ENCODE results near the gene STEAP1. TPM values are rescaled to one million over a fixed set of nuclear protein-coding genes. Genes with fewer than 3 reads are reported as not detected.
"Not testable (repeated sequence)": the region's sequence is repeated elsewhere in the genome, so short reads cannot be mapped to it uniquely, and the experiment has no call there.

STEAP1 gene
- total RNA-seq, 4 donors from 2014 or later = 2.9 to 14.6 (median 8.8) TPM

DNA sequence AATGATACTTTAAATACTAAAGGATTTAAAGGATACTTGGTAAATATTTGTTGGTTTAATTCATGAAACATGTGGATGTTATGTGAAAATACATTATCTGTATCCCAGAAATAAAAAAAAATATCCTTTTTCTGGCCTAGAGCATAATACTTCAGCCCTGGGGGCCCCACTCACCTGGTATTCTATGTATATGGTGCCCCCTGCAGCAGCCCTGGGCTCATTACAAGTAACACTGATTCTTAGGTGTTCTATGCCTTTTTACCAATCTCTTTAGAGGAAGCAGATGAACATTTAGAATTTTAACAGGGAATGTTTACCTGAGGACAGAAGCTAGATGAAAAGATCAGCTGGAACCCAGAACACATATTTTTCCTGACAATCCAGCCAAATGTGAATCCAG lies 4.8 kb upstream of the STEAP1 start:
- intact Hi-C loops (cut with DNase I); H3K27me3 ChIP-seq; H3K36me3 ChIP-seq; H3K4me3 ChIP-seq; H3K27ac ChIP-seq (replicated peaks in 1 of 4); H3K4me1 ChIP-seq; H3K9me3 ChIP-seq; DNase-seq (ENCODE audit: extremely low spot score): not testable (repeated sequence)
- TF ChIP-seq, protein P1, sequence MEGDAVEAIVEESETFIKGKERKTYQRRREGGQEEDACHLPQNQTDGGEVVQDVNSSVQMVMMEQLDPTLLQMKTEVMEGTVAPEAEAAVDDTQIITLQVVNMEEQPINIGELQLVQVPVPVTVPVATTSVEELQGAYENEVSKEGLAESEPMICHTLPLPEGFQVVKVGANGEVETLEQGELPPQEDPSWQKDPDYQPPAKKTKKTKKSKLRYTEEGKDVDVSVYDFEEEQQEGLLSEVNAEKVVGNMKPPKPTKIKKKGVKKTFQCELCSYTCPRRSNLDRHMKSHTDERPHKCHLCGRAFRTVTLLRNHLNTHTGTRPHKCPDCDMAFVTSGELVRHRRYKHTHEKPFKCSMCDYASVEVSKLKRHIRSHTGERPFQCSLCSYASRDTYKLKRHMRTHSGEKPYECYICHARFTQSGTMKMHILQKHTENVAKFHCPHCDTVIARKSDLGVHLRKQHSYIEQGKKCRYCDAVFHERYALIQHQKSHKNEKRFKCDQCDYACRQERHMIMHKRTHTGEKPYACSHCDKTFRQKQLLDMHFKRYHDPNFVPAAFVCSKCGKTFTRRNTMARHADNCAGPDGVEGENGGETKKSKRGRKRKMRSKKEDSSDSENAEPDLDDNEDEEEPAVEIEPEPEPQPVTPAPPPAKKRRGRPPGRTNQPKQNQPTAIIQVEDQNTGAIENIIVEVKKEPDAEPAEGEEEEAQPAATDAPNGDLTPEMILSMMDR (IDR thresholded peaks at IDR 0.05) = peak in 1 of 3 experiments; percentile 36

DNA sequence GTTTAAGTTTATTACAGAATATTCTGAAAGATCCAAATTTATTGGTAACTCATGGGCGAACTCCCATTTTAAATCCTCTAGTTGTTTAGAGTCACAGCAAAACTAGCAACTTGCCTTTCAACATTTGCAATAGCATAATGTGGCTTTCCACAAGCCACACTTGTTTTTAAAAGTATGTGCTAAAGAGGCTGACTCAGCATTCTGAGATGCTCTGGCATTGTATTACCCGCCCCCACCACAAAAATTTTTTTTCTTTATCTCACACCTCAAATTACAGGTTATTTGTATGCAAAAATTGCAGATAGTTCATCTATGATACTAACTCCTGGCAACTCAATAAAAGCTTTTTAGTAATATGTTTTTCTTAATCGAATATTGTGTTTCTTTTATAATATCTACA lies 2.4 kb upstream of the STEAP1 start:
- H3K9me3 ChIP-seq; H3K36me3 ChIP-seq; DNase-seq (ENCODE audit: extremely low spot score); H3K27ac ChIP-seq (replicated peaks in 1 of 4); H3K27me3 ChIP-seq; H3K4me3 ChIP-seq: not testable (repeated sequence)
- H3K4me1 ChIP-seq = peaks cover 5 to 11% (median 8%) of the 10 kb centered on the region in 4 donors
- WGBS = 65% methylated on average over 3 of the region's 3 CpGs
- intact Hi-C loops (cut with DNase I) = loop anchor here (5.0 kb wide), 1 partner anchor 275 kb away; no protein-coding TSS in a partner anchor

DNA sequence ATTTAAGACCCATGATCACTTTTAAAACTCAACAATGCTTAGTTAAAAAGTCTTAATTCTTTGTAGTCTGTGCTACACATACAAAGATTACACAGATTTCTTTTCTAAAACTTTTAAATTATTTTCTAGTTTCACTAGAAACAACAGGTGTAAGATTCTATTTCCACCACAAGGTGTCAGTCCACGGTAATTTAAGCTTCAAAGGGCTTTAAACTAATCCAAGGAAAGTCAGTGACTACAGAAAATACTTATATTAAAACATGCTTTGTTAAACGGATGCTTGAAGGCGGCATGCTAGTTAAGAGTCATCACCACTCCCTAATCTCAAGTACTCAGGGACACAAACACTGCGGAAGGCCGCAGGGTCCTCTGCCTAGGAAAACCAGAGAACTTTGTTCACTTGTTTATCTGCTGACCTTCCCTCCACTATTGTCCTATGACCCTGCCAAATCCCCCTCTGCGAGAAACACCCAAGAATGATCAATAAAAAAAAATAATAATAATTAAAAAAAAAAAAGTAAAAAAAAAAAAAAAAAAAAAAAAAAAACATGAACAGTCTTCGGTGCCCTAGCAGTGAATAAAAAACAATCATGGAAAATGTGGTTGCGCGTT lies 1.5 kb upstream of the STEAP1 start:
- H3K27ac ChIP-seq (replicated peaks in 1 of 4); H3K9me3 ChIP-seq; DNase-seq (ENCODE audit: extremely low spot score); H3K27me3 ChIP-seq; H3K4me3 ChIP-seq; H3K36me3 ChIP-seq: not testable (repeated sequence)
- TF ChIP-seq, protein P1 (IDR thresholded peaks at IDR 0.05) = peak; percentile 60 to 64 (median 63)
- H3K4me1 ChIP-seq = peaks cover 5 to 11% (median 8%) of the 10 kb centered on the region in 4 donors
- intact Hi-C loops (cut with DNase I) = loop anchor here (5.0 kb wide), 1 partner anchor 275 kb away; no protein-coding TSS in a partner anchor
- 45% methylated on average over 9 of the region's 9 CpGs for WGBS

DNA sequence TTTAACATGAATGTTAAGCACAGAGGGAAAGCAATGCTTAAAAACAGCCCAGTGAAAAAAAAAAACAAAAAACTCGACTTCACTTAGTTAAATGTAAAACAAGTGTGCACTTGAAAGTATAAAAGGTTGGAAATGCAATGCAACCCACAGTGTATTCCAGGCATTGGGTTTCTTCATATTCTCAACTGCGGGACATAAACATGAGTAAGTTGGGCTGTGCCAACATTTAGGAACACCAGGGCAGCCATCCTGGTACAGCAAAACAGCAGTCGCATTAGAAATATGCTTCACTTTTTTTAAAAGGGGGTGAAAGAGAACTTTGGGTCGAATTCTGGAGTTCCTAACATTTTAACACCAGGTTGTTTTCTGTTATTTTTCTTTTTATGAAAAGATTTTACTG lies 937 bp downstream of the STEAP1 start:
- WGBS = 83% methylated on average over 4 of the region's 4 CpGs
- no peaks in the 10 kb centered on the region for H3K9me3 ChIP-seq
- H3K36me3 ChIP-seq = no peaks in the 10 kb centered on the region
- TF ChIP-seq EP300 (IDR thresholded peaks at IDR 0.05) = no peak
- TF ChIP-seq POLR2AphosphoS5 (IDR thresholded peaks at IDR 0.05) = no peak
- TF ChIP-seq, protein P1 (IDR thresholded peaks at IDR 0.05) = no peak
- no peak for TF ChIP-seq POLR2A (IDR thresholded peaks at IDR 0.05; ENCODE audit: low read depth)
- peaks cover 5 to 11% (median 8%) of the 10 kb centered on the region in 4 donors for H3K4me1 ChIP-seq
- H3K4me3 ChIP-seq = peak overlapping the region; percentile 18 to 60 (median 60)
- intact Hi-C loops (cut with DNase I) = loop anchor here (2.0 to 5.0 kb wide), 3 partner anchors 42 to 108 kb away; partner anchors contain the start of gene STEAP2
- H3K27ac ChIP-seq (replicated peaks in 1 of 4) = no peak overlapping the region
- H3K27me3 ChIP-seq = no peaks in the 10 kb centered on the region
- DNase-seq (ENCODE audit: extremely low spot score) = no peak

DNA sequence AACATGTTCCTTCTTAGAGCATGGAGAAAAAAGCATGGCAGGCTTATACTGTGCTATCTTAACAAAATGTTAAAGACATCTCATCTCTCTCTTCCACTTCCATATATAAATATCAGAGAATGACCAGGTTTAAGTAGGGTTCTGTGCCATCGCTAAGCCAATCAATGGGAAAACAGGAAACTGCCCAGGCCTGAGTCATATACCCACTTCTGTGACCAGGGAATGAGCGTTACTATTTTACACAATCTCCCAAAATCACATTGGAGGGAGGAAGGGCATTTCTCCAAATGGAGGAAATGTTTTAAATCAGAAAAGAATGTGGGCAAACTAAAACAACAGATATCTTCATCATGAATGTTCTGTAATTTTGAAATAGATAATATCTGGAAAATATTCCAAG lies 3.1 kb downstream of the STEAP1 start:
- intact Hi-C loops (cut with DNase I) = loop anchor here (5.0 kb wide), 2 partner anchors 40 to 55 kb away; partner anchors contain the start of gene STEAP2
- WGBS = 73% methylated on average over 2 of the region's 2 CpGs

DNA sequence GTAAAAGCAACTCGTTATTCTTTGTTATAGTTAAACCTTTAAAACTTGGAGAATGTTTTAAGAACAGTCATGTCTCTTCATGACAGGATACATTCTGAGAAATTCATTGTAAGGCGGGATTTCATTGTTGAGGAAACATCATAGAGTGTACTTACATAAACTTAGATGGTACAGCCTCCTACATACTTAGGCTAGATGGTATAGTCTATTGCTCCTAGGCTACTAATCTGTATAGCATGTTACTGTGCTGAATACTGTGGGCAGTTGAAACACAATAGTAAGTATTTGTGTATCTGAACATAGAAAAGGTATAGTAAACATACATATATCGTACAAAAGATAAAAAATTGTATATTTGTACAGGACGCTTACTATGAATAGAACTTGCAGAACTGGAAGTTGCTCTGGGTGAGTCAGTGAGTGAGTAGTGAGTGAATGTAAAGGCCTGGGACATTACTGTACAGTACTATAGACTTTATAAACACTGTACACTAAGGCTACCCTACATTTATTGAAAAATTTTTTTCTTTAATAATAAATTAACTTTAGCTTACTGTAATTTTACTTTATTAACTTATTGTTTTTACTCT lies 3.6 kb downstream of the STEAP1 start:
- H3K27me3 ChIP-seq; H3K4me3 ChIP-seq; H3K36me3 ChIP-seq; DNase-seq (ENCODE audit: extremely low spot score); H3K9me3 ChIP-seq; H3K27ac ChIP-seq (replicated peaks in 1 of 4): not testable (repeated sequence)
- intact Hi-C loops (cut with DNase I) = loop anchor here (5.0 kb wide), 2 partner anchors 39 to 54 kb away; partner anchors contain the start of gene STEAP2
- H3K4me1 ChIP-seq = peaks cover 5 to 11% (median 8%) of the 10 kb centered on the region in 4 donors
- WGBS = 77% methylated on average over 4 of the region's 4 CpGs

More for the DNA sequence above, 3.1 kb downstream of the STEAP1 start:
- not testable (repeated sequence) for H3K9me3 ChIP-seq; H3K27me3 ChIP-seq; H3K36me3 ChIP-seq; H3K4me3 ChIP-seq; DNase-seq (ENCODE audit: extremely low spot score); H3K27ac ChIP-seq (replicated peaks in 1 of 4)
- peaks cover 5 to 11% (median 8%) of the 10 kb centered on the region in 4 donors for H3K4me1 ChIP-seq
